Measurements from ENCODE around the gene SCAMP4. TPM values are rescaled to one million over a fixed set of nuclear protein-coding genes. Genes with fewer than 3 reads are reported as not detected.

Gene SCAMP4
- total and polyA plus RNA-seq, 9 of the 15 experiments (the other 6 are each of a cell fraction or from before 2014, with no cell fraction given), result 0.81 to 45.9 (median 12.8) TPM

DNA sequence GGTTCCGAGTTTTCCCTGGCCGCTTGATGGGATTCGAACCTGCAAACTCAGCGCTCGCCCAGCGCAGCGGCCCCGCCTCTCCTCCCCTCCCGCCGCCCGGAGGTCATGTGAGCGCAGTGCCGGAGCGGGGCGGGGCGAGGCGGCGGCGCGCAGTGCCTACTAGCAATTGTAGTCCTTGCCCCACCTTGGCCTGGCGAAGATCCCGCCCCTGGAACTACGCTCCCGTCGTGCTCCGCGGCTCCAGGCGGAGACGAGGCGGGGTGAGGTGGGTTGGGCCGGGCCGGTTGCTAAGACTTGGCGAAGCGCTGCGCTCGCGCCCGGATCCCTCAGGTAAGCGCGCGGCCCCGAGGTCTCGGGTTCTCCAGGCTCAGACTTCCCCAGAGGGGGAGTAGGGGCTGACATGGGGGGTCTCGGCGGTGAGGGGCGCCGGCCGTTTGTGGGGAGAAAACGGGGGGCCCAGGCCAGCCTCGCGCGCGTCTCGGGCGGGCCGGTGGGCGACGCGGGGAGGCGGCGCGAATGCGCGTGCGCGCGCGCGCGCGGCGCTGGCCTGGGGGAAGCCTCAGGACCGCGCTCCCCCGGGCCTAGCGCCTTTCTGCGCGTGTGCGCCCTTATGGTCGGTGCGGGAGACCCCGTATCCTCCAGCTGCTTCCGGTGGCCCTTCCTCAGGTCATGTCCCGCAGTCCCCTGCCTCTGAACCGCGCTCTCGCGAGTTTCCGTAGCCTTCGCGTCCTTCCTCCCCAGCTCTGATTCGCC, at the start of gene SCAMP4, which contains the start of gene ADAT3 (continued):
- no peak for TF ChIP-seq NFE2 (IDR thresholded peaks at IDR 0.05; ENCODE audit: low read depth)
- TF ChIP-seq KLF6 (CRISPR knock-in tag; IDR thresholded peaks at IDR 0.05; ENCODE audit: borderline replicate concordance), result no peak; the same call in 1 of the 2 replicates
- TF ChIP-seq ZKSCAN3 (CRISPR knock-in tag; IDR thresholded peaks at IDR 0.05), result no peak
- TF ChIP-seq ZNF124 (CRISPR knock-in tag; IDR thresholded peaks at IDR 0.05), result no peak
- TF ChIP-seq BDP1 (IDR thresholded peaks at IDR 0.05; ENCODE audit: insufficient read depth, insufficient read length), result no peak
- no peak for TF ChIP-seq ZNF77 (CRISPR knock-in tag; IDR thresholded peaks at IDR 0.05)
- TF ChIP-seq, protein P1, sequence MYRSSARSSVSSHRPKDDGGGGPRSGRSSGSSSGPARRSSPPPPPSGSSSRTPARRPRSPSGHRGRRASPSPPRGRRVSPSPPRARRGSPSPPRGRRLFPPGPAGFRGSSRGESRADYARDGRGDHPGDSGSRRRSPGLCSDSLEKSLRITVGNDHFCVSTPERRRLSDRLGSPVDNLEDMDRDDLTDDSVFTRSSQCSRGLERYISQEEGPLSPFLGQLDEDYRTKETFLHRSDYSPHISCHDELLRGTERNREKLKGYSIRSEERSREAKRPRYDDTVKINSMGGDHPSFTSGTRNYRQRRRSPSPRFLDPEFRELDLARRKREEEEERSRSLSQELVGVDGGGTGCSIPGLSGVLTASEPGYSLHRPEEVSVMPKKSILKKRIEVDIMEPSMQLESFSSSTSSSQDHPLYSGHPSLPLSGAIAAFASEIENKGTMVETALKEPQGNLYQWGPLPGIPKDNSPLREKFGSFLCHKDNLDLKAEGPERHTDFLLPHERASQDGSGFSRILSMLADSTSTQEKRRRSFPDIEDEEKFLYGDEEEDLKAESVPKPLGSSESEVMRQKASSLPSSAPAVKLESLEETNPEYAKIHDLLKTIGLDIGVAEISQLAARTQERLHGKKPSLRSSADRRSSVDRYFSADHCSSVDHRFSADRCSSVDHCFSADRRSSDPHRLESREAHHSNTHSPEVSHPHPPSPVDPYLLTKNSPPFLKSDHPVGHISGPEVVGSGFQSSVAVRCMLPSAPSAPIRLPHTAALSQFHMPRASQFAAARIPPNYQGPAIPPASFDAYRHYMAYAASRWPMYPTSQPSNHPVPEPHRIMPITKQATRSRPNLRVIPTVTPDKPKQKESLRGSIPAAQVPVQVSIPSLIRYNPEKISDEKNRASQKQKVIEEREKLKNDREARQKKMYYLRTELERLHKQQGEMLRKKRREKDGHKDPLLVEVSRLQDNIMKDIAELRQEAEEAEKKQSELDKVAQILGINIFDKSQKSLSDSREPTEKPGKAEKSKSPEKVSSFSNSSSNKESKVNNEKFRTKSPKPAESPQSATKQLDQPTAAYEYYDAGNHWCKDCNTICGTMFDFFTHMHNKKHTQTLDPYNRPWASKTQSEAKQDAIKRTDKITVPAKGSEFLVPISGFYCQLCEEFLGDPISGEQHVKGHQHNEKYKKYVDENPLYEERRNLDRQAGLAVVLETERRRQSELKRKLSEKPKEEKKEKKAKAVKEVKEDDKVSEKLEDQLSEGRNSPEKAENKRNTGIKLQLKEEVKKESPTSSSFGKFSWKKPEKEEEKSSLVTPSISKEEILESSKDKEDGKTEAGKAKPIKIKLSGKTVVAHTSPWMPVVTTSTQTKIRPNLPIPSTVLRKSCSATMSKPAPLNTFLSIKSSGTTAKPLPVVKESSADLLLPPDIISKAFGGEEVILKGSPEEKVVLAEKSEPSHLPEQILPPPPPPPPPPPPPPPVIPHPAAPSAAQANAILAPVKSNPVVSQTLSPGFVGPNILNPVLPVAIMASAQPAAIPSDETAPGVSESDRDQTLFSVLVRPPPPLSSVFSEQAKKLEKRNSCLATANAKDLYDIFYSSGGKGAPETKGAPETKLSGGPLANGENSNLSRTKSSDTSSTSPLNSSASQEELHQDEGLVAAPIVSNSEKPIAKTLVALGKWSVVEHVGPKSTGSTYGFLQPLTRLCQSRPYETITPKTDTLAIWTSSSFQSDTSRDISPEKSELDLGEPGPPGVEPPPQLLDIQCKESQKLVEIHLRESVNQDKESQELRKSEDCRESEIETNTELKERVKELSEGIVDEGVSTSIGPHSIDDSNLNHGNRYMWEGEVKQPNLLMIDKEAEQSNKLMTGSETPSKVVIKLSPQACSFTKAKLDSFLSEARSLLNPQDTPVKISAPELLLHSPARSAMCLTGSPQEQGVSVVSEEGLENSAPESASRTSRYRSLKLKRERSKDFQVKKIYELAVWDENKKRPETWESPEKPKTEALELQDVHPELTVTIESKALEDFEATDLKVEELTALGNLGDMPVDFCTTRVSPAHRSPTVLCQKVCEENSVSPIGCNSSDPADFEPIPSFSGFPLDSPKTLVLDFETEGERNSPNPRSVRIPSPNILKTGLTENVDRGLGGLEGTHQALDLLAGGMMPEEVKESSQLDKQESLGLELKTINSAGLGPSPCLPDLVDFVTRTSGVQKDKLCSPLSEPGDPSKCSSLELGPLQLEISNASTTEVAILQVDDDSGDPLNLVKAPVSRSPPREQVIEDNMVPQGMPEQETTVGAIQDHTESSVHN (IDR thresholded peaks at IDR 0.05; ENCODE audit: borderline replicate concordance in 1 of 2, low read depth in 1 of 2), result no peak
- TF ChIP-seq NFIC (IDR thresholded peaks at IDR 0.05), result no peak
- no peak for TF ChIP-seq HSF4 (CRISPR knock-in tag; IDR thresholded peaks at IDR 0.05; ENCODE audit: borderline replicate concordance)
- TF ChIP-seq HOXB6 (CRISPR knock-in tag; IDR thresholded peaks at IDR 0.05; ENCODE audit: borderline replicate concordance), result no peak
- no peak for TF ChIP-seq HNRNPL (IDR thresholded peaks at IDR 0.05; ENCODE audit: low read depth, low read length)
- TF ChIP-seq, protein P2, sequence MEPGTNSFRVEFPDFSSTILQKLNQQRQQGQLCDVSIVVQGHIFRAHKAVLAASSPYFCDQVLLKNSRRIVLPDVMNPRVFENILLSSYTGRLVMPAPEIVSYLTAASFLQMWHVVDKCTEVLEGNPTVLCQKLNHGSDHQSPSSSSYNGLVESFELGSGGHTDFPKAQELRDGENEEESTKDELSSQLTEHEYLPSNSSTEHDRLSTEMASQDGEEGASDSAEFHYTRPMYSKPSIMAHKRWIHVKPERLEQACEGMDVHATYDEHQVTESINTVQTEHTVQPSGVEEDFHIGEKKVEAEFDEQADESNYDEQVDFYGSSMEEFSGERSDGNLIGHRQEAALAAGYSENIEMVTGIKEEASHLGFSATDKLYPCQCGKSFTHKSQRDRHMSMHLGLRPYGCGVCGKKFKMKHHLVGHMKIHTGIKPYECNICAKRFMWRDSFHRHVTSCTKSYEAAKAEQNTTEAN (CRISPR knock-in tag; IDR thresholded peaks at IDR 0.05), result no peak
- no peak for TF ChIP-seq HNRNPUL1 (IDR thresholded peaks at IDR 0.05; ENCODE audit: low read length)
- TF ChIP-seq ZNF174 (CRISPR knock-in tag; IDR thresholded peaks at IDR 0.05), result no peak
- TF ChIP-seq BRD4 (IDR thresholded peaks at IDR 0.05), result no peak
- peak; percentile 61; the same call in 1 of the 2 replicates for TF ChIP-seq CBFB (CRISPR knock-in tag; IDR thresholded peaks at IDR 0.05)
- TF ChIP-seq, protein P3, sequence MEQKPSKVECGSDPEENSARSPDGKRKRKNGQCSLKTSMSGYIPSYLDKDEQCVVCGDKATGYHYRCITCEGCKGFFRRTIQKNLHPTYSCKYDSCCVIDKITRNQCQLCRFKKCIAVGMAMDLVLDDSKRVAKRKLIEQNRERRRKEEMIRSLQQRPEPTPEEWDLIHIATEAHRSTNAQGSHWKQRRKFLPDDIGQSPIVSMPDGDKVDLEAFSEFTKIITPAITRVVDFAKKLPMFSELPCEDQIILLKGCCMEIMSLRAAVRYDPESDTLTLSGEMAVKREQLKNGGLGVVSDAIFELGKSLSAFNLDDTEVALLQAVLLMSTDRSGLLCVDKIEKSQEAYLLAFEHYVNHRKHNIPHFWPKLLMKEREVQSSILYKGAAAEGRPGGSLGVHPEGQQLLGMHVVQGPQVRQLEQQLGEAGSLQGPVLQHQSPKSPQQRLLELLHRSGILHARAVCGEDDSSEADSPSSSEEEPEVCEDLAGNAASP (IDR thresholded peaks at IDR 0.05), result no peak
- TF ChIP-seq ZNF766 (CRISPR knock-in tag; conservative IDR thresholded peaks at IDR 0.05), result peak; percentile 93

Measured in K562 (cell line).